Chondrocyte (in vitro differentiated cells): ENCODE data around the gene BCKDK. TPM values are rescaled to one million over a fixed set of nuclear protein-coding genes. Genes with fewer than 3 reads are reported as not detected.

Experiments
- DNase-seq: peaks from one replicate; pipeline ENCODE4 v3.0.0; 2021; ENCODE audit warnings: mixed read lengths, low spot score
- H3K27ac Mint-ChIP-seq: one replicate; pipeline ENCODE4 v1.8.0; 2021; ENCODE audit warnings: mild to moderate bottlenecking, moderate library complexity, mixed read lengths; ENCODE audit not compliant: unreplicated experiment
- H3K27me3 Mint-ChIP-seq: 2 replicates; pipeline ENCODE4 v1.8.0; 2021; ENCODE audit warnings: low read depth, mixed read lengths
- H3K36me3 Mint-ChIP-seq: 2 replicates; pipeline ENCODE4 v1.8.0; 2021; ENCODE audit warnings: low read depth, mixed read lengths
- H3K4me1 Mint-ChIP-seq: 2 replicates; pipeline ENCODE4 v1.8.0; 2021; ENCODE audit warnings: low read depth, mild to moderate bottlenecking, mixed read lengths
- H3K4me3 Mint-ChIP-seq: one replicate; pipeline ENCODE4 v1.8.0; 2021; ENCODE audit warnings: mild to moderate bottlenecking, moderate library complexity, mixed read lengths; ENCODE audit not compliant: unreplicated experiment
- H3K9me3 Mint-ChIP-seq: 2 replicates; pipeline ENCODE4 v1.8.0; 2021; ENCODE audit warnings: low read depth, mixed read lengths
- CTCF ChIP-seq: fragments of 200-600 bp; sonication (generic); IDR thresholded peaks from 2 replicates; pipeline ENCODE4 v1.5.0; 2021; ENCODE audit warnings: antibody characterized with exemption, mild to moderate bottlenecking, moderate library complexity
- total RNA-seq: library from RNA; stranded (reverse); gene quantifications from 3 replicates; pipeline ENCODE4 v1.2.1, GENCODE V29; 2021

The BCKDK gene
- total RNA-seq, 1 donor from 2014 or later = 36.3 TPM

GRCh38 chr16:31083981-31084380, 24.2 kb upstream of the BCKDK start:
- Mint-ChIP-seq H3K4me1 (peaks cover 7% of the 10 kb centered on the region), H3K4me3 (no peak overlapping the region), H3K27me3 (no peaks in the 10 kb centered on the region), H3K36me3 (peaks cover 7% of the 10 kb centered on the region), H3K27ac (no peak overlapping the region), H3K9me3 (no peaks in the 10 kb centered on the region)
- no peak for TF ChIP-seq CTCF
- no peak for DNase-seq

GRCh38 chr16:31084584-31085302, 23.4 kb upstream of the BCKDK start:
- no peak for DNase-seq
- TF ChIP-seq CTCF = no peak
- Mint-ChIP-seq H3K9me3 (no peaks in the 10 kb centered on the region), H3K27me3 (no peaks in the 10 kb centered on the region), H3K27ac (no peak overlapping the region), H3K36me3 (peaks cover 4% of the 10 kb centered on the region), H3K4me1 (peaks cover 7% of the 10 kb centered on the region), H3K4me3 (no peak overlapping the region)

GRCh38 chr16:31085411-31085810, 22.8 kb upstream of the BCKDK start:
- Mint-ChIP-seq H3K27me3 (no peaks in the 10 kb centered on the region), H3K36me3 (peaks cover 4% of the 10 kb centered on the region), H3K27ac (peak overlapping the region; percentile 10), H3K4me1 (peaks cover 7% of the 10 kb centered on the region), H3K4me3 (no peak overlapping the region), H3K9me3 (no peaks in the 10 kb centered on the region)
- no peak for DNase-seq
- no peak for TF ChIP-seq CTCF

GRCh38 chr16:31085873-31086628, 22.1 kb upstream of the BCKDK start:
- DNase-seq = no peak
- H3K4me3 Mint-ChIP-seq = no peak overlapping the region

GRCh38 chr16:31086629-31086906, 21.6 kb upstream of the BCKDK start:
- no peaks in the 10 kb centered on the region for H3K27me3 Mint-ChIP-seq
- TF ChIP-seq CTCF = no peak
- no peaks in the 10 kb centered on the region for H3K9me3 Mint-ChIP-seq
- H3K36me3 Mint-ChIP-seq = peaks cover 6% of the 10 kb centered on the region
- no peak overlapping the region for H3K27ac Mint-ChIP-seq
- H3K4me3 Mint-ChIP-seq = no peak overlapping the region
- peaks cover 8% of the 10 kb centered on the region for H3K4me1 Mint-ChIP-seq
- DNase-seq = no peak

More at GRCh38 chr16:31085873-31086628, 22.1 kb upstream of the BCKDK start:
- Mint-ChIP-seq H3K36me3 (peaks cover 6% of the 10 kb centered on the region), H3K9me3 (no peaks in the 10 kb centered on the region), H3K27ac (no peak overlapping the region), H3K4me1 (peaks cover 8% of the 10 kb centered on the region), H3K27me3 (no peaks in the 10 kb centered on the region)
- no peak for TF ChIP-seq CTCF
